NCI-H2081 (cell line): ENCODE measurements around the gene SPTBN1.
"Not testable (repeated sequence)": the region's sequence is repeated elsewhere in the genome, so short reads cannot be mapped to it uniquely, and the experiment has no call there.

Experiments
- DNase-seq, 2 experiments: peaks; one replicate each; lab custom pipeline; 2025; lab: John Stamatoyannopoulos, UW

The SPTBN1 gene

GRCh38 chr2:54470266-54470938 is 14.3 kb downstream of the SPTBN1 start:
- DNase-seq: no peak

- DNase-seq: peak in 1 of 2 experiments; percentile 24
Observed at GRCh38 chr2:54471221-54471711, 15.1 kb downstream of the SPTBN1 start.

- DNase-seq: no peak
Observed at GRCh38 chr2:54473851-54474250, 17.7 kb downstream of the SPTBN1 start.

GRCh38 chr2:54475285-54475684 is 19.2 kb downstream of the SPTBN1 start:
- no peak for DNase-seq

GRCh38 chr2:54475919-54476318 is 19.8 kb downstream of the SPTBN1 start:
- DNase-seq: no peak

GRCh38 chr2:54476852-54477251 is 20.7 kb downstream of the SPTBN1 start:
- DNase-seq: no peak

GRCh38 chr2:54477896-54478295 is 21.8 kb downstream of the SPTBN1 start:
- DNase-seq: no peak

GRCh38 chr2:54478899-54479298 is 22.8 kb downstream of the SPTBN1 start:
- DNase-seq: no peak

GRCh38 chr2:54479424-54479823 is 23.3 kb downstream of the SPTBN1 start:
- DNase-seq: no peak

GRCh38 chr2:54480025-54480424 is 23.9 kb downstream of the SPTBN1 start:
- peak in 1 of 2 experiments; percentile 52 for DNase-seq

- DNase-seq: no peak
Observed at GRCh38 chr2:54481686-54482085, 25.6 kb downstream of the SPTBN1 start.

GRCh38 chr2:54482715-54483114 is 26.6 kb downstream of the SPTBN1 start:
- DNase-seq: no peak

GRCh38 chr2:54483426-54483825 is 27.3 kb downstream of the SPTBN1 start:
- DNase-seq: no peak

- DNase-seq: not testable (repeated sequence)
Observed at GRCh38 chr2:54485756-54486155, 29.6 kb downstream of the SPTBN1 start.

GRCh38 chr2:54486766-54487165 is 30.6 kb downstream of the SPTBN1 start:
- DNase-seq: no peak

- DNase-seq: no peak
Observed at GRCh38 chr2:54490863-54491262, 34.7 kb downstream of the SPTBN1 start.

- no peak for DNase-seq
Observed at GRCh38 chr2:54492335-54492734, 36.2 kb downstream of the SPTBN1 start.

- no peak for DNase-seq
Observed at GRCh38 chr2:54494087-54494486, 38.0 kb downstream of the SPTBN1 start.

- DNase-seq: peak in 1 of 2 experiments; percentile 1
Observed at GRCh38 chr2:54496920-54497319, 40.8 kb downstream of the SPTBN1 start.

- peak in 1 of 2 experiments; percentile 61 for DNase-seq
Observed at GRCh38 chr2:54497763-54498680, 41.9 kb downstream of the SPTBN1 start.

GRCh38 chr2:54499661-54500060 is 43.5 kb downstream of the SPTBN1 start:
- no peak for DNase-seq

GRCh38 chr2:54500404-54501205 is 44.5 kb downstream of the SPTBN1 start:
- DNase-seq: no peak
